NK-92 (cell line): ENCODE results near the gene EFCAB11.

Experiments used
- DNase-seq: peaks from one replicate; lab custom pipeline; 2025; ENCODE audit not compliant: unreplicated experiment; lab: John Stamatoyannopoulos, UW

The EFCAB11 gene

GRCh38 chr14:89827265-89827664, 127.3 kb downstream of the EFCAB11 start:
- no peak for DNase-seq

- no peak for DNase-seq
Measured at GRCh38 chr14:89826596-89826995, 127.9 kb downstream of the EFCAB11 start.

GRCh38 chr14:89823743-89824142, 130.8 kb downstream of the EFCAB11 start:
- no peak for DNase-seq

GRCh38 chr14:89814126-89814525, 140.4 kb downstream of the EFCAB11 start:
- no peak for DNase-seq

- no peak for DNase-seq
Measured at GRCh38 chr14:89813617-89814031, 140.9 kb downstream of the EFCAB11 start.

GRCh38 chr14:89811954-89812575, 142.5 kb downstream of the EFCAB11 start:
- DNase-seq = no peak

- no peak for DNase-seq
Measured at GRCh38 chr14:89810101-89810500, 144.4 kb downstream of the EFCAB11 start.

- DNase-seq = no peak
Measured at GRCh38 chr14:89807892-89808291, 146.6 kb downstream of the EFCAB11 start.

- DNase-seq = no peak
Measured at GRCh38 chr14:89807151-89807550, 147.4 kb downstream of the EFCAB11 start.

GRCh38 chr14:89806451-89806850, 148.1 kb downstream of the EFCAB11 start:
- no peak for DNase-seq

- DNase-seq = no peak
Measured at GRCh38 chr14:89805501-89805900, 149.0 kb downstream of the EFCAB11 start.

GRCh38 chr14:89803542-89803941, 151.0 kb downstream of the EFCAB11 start:
- no peak for DNase-seq

- DNase-seq = no peak
Measured at GRCh38 chr14:89801136-89801535, 153.4 kb downstream of the EFCAB11 start.

- DNase-seq = no peak
Measured at GRCh38 chr14:89798212-89798773, 156.2 kb downstream of the EFCAB11 start.

GRCh38 chr14:89797148-89797547, 157.4 kb downstream of the EFCAB11 start:
- no peak for DNase-seq

- DNase-seq = no peak
Measured at GRCh38 chr14:89794096-89794495, 160.4 kb downstream of the EFCAB11 start.

GRCh38 chr14:89793367-89793716, 161.2 kb downstream of the EFCAB11 start:
- DNase-seq = no peak

- no peak for DNase-seq
Measured at GRCh38 chr14:89792489-89793366, 161.8 kb downstream of the EFCAB11 start.

- no peak for DNase-seq
Measured at GRCh38 chr14:89787525-89787924, 167.0 kb downstream of the EFCAB11 start.

GRCh38 chr14:89781046-89781445, 173.5 kb downstream of the EFCAB11 start:
- DNase-seq = no peak

GRCh38 chr14:89779707-89780106, 174.8 kb downstream of the EFCAB11 start:
- no peak for DNase-seq

- DNase-seq = no peak
Measured at GRCh38 chr14:89775946-89776345, 178.6 kb downstream of the EFCAB11 start.
